GM12891 (cell line): ENCODE results near the gene METAP1D.

Experiments used
- POLR2A ChIP-seq: IDR thresholded peaks from 2 replicates; pipeline ENCODE4 v1.6.1; 2011; ENCODE audit warnings: low read depth, low read length, control low read depth
- POLR2AphosphoS5 ChIP-seq: IDR thresholded peaks from 2 replicates; pipeline ENCODE4 v1.6.1; 2011; ENCODE audit warnings: low read depth, low read length, control low read depth
- POU2F2 ChIP-seq: IDR thresholded peaks from 2 replicates; pipeline ENCODE4 v1.6.1; 2011; ENCODE audit warnings: low read depth, mild to moderate bottlenecking, control low read depth, low read length, moderate library complexity
- SPI1 ChIP-seq: IDR thresholded peaks from 2 replicates; pipeline ENCODE4 v1.6.1; 2011; ENCODE audit warnings: low read depth, low read length, control low read depth
- TAF1 ChIP-seq: IDR thresholded peaks from 2 replicates; pipeline ENCODE4 v1.6.1; 2011; ENCODE audit warnings: low read depth, low read length, control low read depth

DNA sequence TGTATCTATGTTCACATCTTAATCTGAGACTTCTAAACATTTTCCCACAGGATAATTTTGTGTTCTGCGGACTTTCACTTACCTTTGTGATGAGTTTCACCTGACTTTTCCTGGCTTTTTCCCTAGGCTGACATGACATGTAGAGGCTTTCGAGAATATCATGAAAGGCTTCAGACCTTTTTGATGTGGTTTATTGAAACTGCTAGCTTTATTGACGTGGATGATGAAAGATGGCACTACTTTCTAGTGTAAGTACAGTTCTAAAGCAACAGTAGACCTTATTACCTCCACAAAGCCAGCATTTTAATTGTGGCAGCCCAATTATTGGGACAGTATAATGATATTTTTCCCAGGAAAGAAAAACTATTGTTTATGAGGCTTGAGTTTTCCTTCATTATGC, 34.1 kb upstream of the METAP1D start:
- TF ChIP-seq POLR2A: no peak
- TF ChIP-seq POLR2AphosphoS5: no peak
- TF ChIP-seq TAF1: no peak
- no peak for TF ChIP-seq SPI1
- no peak for TF ChIP-seq POU2F2
